T-cell (primary cell): ENCODE data around the gene TMEM82. TPM values are rescaled to one million over a fixed set of nuclear protein-coding genes. Genes with fewer than 3 reads are reported as not detected.

Source experiments
- ATAC-seq, 4 experiments: fragments of 200-7000 bp in 3 of 4; fragments of 150-1000 bp in 1 of 4; cut with Tn5 transposase; replicated peaks in 1 of 4; 1 replicate in 3 of 4; 2 replicates in 1 of 4; pipeline ENCODE4 v1.10.0; 2021; ENCODE audit warnings: moderate library complexity in 3 of 4, mild to moderate bottlenecking in 2 of 4, moderate number of reproducible peaks in 1 of 4
- CTCF ChIA-PET, 2 donors: fragments of 300-600 bp; sonication (Branson Sonifier 250); formaldehyde crosslinking; loops; one replicate each; lab custom pipeline; 2022; ENCODE audit warnings: antibody characterized with exemption in 2 of 2; lab: Charles Lee
- POLR2A ChIA-PET, 2 donors: fragments of 300-600 bp; sonication (Branson Sonifier 250); formaldehyde crosslinking; loops; one replicate each; lab custom pipeline; 2022; ENCODE audit warnings: antibody characterized with exemption in 2 of 2; lab: Charles Lee
- DNase-seq, 35 experiments: peaks; one replicate each; pipeline versions ENCODE4 v3.0.0 to v3.0.0-alpha.2; 2013 to 2023
- H3K27ac ChIP-seq: one replicate; pipeline ENCODE4 v1.5.1; 2013; ENCODE audit warnings: low read length
- H3K27me3 ChIP-seq, 2 experiments: replicated peaks in 1 of 2; 1 replicate in 1 of 2; 2 replicates in 1 of 2; pipeline versions ENCODE4 v1.6.1 to v1.7.0; 2013; ENCODE audit warnings: low read length in 1 of 2, mixed read lengths in 1 of 2; ENCODE audit not compliant: control insufficient read depth in 2 of 2, insufficient read depth in 2 of 2; ENCODE audit errors: extremely low read depth in 1 of 2
- H3K36me3 ChIP-seq, 2 donors: 1 replicate in 1 of 2; 2 replicates in 1 of 2; pipeline versions ENCODE4 v1.6.1 to v1.7.0; 2013; ENCODE audit warnings: low read length in 1 of 2; ENCODE audit not compliant: control insufficient read depth in 2 of 2, insufficient read depth in 1 of 2; ENCODE audit errors: extremely low read depth in 1 of 2
- H3K4me1 ChIP-seq, 2 experiments: 1 replicate in 1 of 2; 2 replicates in 1 of 2; pipeline versions ENCODE4 v1.6.1 to v1.7.0; 2013; ENCODE audit warnings: low read length in 2 of 2, mixed read lengths in 1 of 2; ENCODE audit not compliant: insufficient read depth in 2 of 2, control insufficient read depth in 1 of 2; ENCODE audit errors: extremely low read depth in 1 of 2
- H3K4me3 ChIP-seq, 2 donors: 1 replicate in 1 of 2; 2 replicates in 1 of 2; pipeline versions ENCODE4 v1.5.1 to v1.7.0; 2013; ENCODE audit warnings: mild to moderate bottlenecking in 2 of 2, low read length in 1 of 2, moderate library complexity in 1 of 2; ENCODE audit not compliant: control insufficient read depth in 1 of 2; ENCODE audit errors: extremely low read depth in 1 of 2
- H3K9me3 ChIP-seq: 2 replicates; pipeline ENCODE4 v1.7.0; 2013
- H3K27ac Mint-ChIP-seq, 2 donors: one replicate each; pipeline ENCODE4 v1.8.0; 2020 to 2021; ENCODE audit warnings: mild to moderate bottlenecking in 2 of 2, mixed read lengths in 2 of 2
- H3K27me3 Mint-ChIP-seq, 2 donors: one replicate each; pipeline ENCODE4 v1.8.0; 2021 to 2022; ENCODE audit warnings: mixed read lengths in 2 of 2
- H3K36me3 Mint-ChIP-seq: one replicate; pipeline ENCODE4 v1.8.0; 2021; ENCODE audit warnings: mixed read lengths
- H3K4me1 Mint-ChIP-seq, 3 donors: one replicate each; pipeline ENCODE4 v1.8.0; 2020 to 2022; ENCODE audit warnings: mixed read lengths in 3 of 3, mild to moderate bottlenecking in 1 of 3
- H3K4me3 Mint-ChIP-seq, 3 donors: one replicate each; pipeline ENCODE4 v1.8.0; 2020 to 2022; ENCODE audit warnings: mild to moderate bottlenecking in 3 of 3, mixed read lengths in 3 of 3, moderate library complexity in 3 of 3
- H3K9me3 Mint-ChIP-seq, 3 donors: one replicate each; pipeline ENCODE4 v1.8.0; 2020 to 2022; ENCODE audit warnings: mixed read lengths in 3 of 3
- WGBS: methylation state at CpG from one replicate; pipeline ENCODE4 v1.1.5; 2013; ENCODE audit warnings: missing lambda C conversion rate; ENCODE audit not compliant: insufficient coverage; 5-methylcytosine and 5-hydroxymethylcytosine counted together
- total RNA-seq, 35 experiments: library from RNA in 6 of 35; stranded (reverse) in 6 of 35; fragments of 120-200 nt in 1 of 35; gene quantifications; one replicate each; pipeline versions ENCODE4 v1.2.1 to v1.2.4 and lab custom pipeline; 2013 to 2026

TMEM82 gene
- total RNA-seq, 5 donors from 2014 or later (not counting 1 experiment from before 2014, with no cell fraction given): not detected

GRCh38 chr1:15744122-15744679 lies 1.9 kb downstream of the TMEM82 start:
- Mint-ChIP-seq H3K9me3 (no peaks in the 10 kb centered on the region), H3K4me1 (peaks cover 5 to 7% (median 6%) of the 10 kb centered on the region in 3 donors), H3K4me3 (no peak overlapping the region), H3K27me3 (no peaks in the 10 kb centered on the region), H3K36me3 (no peaks in the 10 kb centered on the region), H3K27ac (no peak overlapping the region)
- H3K27me3 ChIP-seq: peaks cover 0 to 22% of the 10 kb centered on the region in 2 experiments
- H3K4me3 ChIP-seq: no peak overlapping the region
- WGBS: 85% methylated on average over 30 of the region's 30 CpGs
- no peak overlapping the region for H3K27ac ChIP-seq
- ChIA-PET POLR2A (no interaction called here), CTCF (no interaction called here)
- no peaks in the 10 kb centered on the region for H3K9me3 ChIP-seq
- ATAC-seq (no peak), DNase-seq (no peak)
- H3K36me3 ChIP-seq: no peaks in the 10 kb centered on the region
- H3K4me1 ChIP-seq: peaks cover 0 to 6% of the 10 kb centered on the region in 2 experiments

GRCh38 chr1:15747378-15747777 lies 5.1 kb downstream of the TMEM82 start:
- H3K27ac ChIP-seq: no peak overlapping the region
- H3K4me3 ChIP-seq: no peak overlapping the region
- Mint-ChIP-seq H3K9me3 (no peaks in the 10 kb centered on the region), H3K27ac (no peak overlapping the region), H3K36me3 (no peaks in the 10 kb centered on the region), H3K4me1 (no peaks in the 10 kb centered on the region), H3K4me3 (no peak overlapping the region), H3K27me3 (peaks cover 5 to 8% of the 10 kb centered on the region in 2 donors)
- H3K4me1 ChIP-seq: no peaks in the 10 kb centered on the region
- H3K27me3 ChIP-seq: peaks cover 0 to 30% of the 10 kb centered on the region in 2 experiments
- CTCF ChIA-PET: no interaction called here
- H3K36me3 ChIP-seq: no peaks in the 10 kb centered on the region
- POLR2A ChIA-PET: no interaction called here
- DNase-seq: no peak
- H3K9me3 ChIP-seq: no peaks in the 10 kb centered on the region
- ATAC-seq: no peak
- WGBS: 75% methylated on average over 2 of the region's 8 CpGs

- Mint-ChIP-seq H3K27me3 (peaks cover 5 to 10% of the 10 kb centered on the region in 2 donors), H3K36me3 (no peaks in the 10 kb centered on the region), H3K4me1 (no peaks in the 10 kb centered on the region), H3K4me3 (no peak overlapping the region), H3K9me3 (no peaks in the 10 kb centered on the region), H3K27ac (no peak overlapping the region)
- POLR2A ChIA-PET: no interaction called here
- H3K27ac ChIP-seq: no peak overlapping the region
- DNase-seq: no peak
- H3K4me3 ChIP-seq: no peak overlapping the region
- CTCF ChIA-PET: no interaction called here
- no peak for ATAC-seq
- no peaks in the 10 kb centered on the region for H3K4me1 ChIP-seq
- no peaks in the 10 kb centered on the region for H3K9me3 ChIP-seq
- no peaks in the 10 kb centered on the region for H3K36me3 ChIP-seq
- peaks cover 0 to 27% of the 10 kb centered on the region in 2 experiments for H3K27me3 ChIP-seq
- WGBS: 67% methylated on average over 3 of the region's 5 CpGs
Measured at GRCh38 chr1:15748264-15748663, 6.0 kb downstream of the TMEM82 start.

- H3K4me3 Mint-ChIP-seq: no peak overlapping the region
- CTCF ChIA-PET: no interaction called here
- POLR2A ChIA-PET: no interaction called here
Measured at GRCh38 chr1:15748690-15749398, 6.5 kb downstream of the TMEM82 start.

GRCh38 chr1:15749399-15750291 lies 7.3 kb downstream of the TMEM82 start:
- ChIA-PET CTCF (no interaction called here), POLR2A (no interaction called here)
- 79% methylated on average over 14 of the region's 19 CpGs for WGBS
- Mint-ChIP-seq H3K36me3 (no peaks in the 10 kb centered on the region), H3K27me3 (peaks cover 5 to 13% of the 10 kb centered on the region in 2 donors), H3K4me1 (no peaks in the 10 kb centered on the region), H3K9me3 (no peaks in the 10 kb centered on the region), H3K4me3 (no peak overlapping the region), H3K27ac (no peak overlapping the region)
- no peak for ATAC-seq
- no peak overlapping the region for H3K27ac ChIP-seq
- no peaks in the 10 kb centered on the region for H3K9me3 ChIP-seq
- no peak overlapping the region for H3K4me3 ChIP-seq
- H3K36me3 ChIP-seq: no peaks in the 10 kb centered on the region
- no peak for DNase-seq
- H3K4me1 ChIP-seq: no peaks in the 10 kb centered on the region
- H3K27me3 ChIP-seq: peaks cover 0 to 32% of the 10 kb centered on the region in 2 experiments

More at GRCh38 chr1:15748690-15749398, 6.5 kb downstream of the TMEM82 start:
- Mint-ChIP-seq H3K4me1 (no peaks in the 10 kb centered on the region), H3K27ac (no peak overlapping the region), H3K36me3 (no peaks in the 10 kb centered on the region), H3K9me3 (no peaks in the 10 kb centered on the region), H3K27me3 (peaks cover 5 to 13% of the 10 kb centered on the region in 2 donors)
- Histone ChIP-seq H3K27ac (no peak overlapping the region), H3K9me3 (no peaks in the 10 kb centered on the region), H3K4me3 (no peak overlapping the region), H3K36me3 (no peaks in the 10 kb centered on the region), H3K27me3 (peaks cover 0 to 32% of the 10 kb centered on the region in 2 experiments), H3K4me1 (no peaks in the 10 kb centered on the region)
- WGBS: 85% methylated on average over 10 of the region's 10 CpGs
- ATAC-seq (no peak), DNase-seq (no peak)

DNA sequence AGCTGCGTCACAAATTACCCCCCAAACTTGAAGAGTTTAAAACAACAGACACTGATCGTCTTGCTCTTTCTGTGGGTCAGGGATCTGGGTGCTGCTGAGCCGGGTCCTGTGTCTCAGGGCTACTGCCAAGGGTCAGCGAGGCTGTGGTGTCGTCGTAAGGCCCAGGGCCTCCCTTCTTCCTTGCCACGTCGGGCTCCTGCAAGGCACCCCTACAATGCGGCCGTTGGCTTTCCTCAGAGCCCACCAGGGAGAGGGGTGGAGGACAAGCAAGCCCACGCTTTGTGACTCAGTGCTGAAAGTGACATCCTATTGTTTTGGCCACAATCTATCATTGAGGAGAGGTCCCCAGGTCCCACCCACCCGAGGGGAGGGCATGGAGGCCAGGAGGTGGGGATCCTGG lies 8.6 kb downstream of the TMEM82 start:
- ATAC-seq: no peak
- 81% methylated on average over 6 of the region's 12 CpGs for whole genome bisulfite sequencing
- CTCF ChIA-PET: no interaction called here

More for the DNA sequence above, 8.6 kb downstream of the TMEM82 start:
- Mint-ChIP-seq H3K36me3 (no peaks in the 10 kb centered on the region), H3K4me1 (peaks cover 0 to 3% (median 2%) of the 10 kb centered on the region in 3 donors), H3K9me3 (no peaks in the 10 kb centered on the region), H3K4me3 (no peak overlapping the region), H3K27ac (no peak overlapping the region), H3K27me3 (peaks cover 9 to 20% of the 10 kb centered on the region in 2 donors)
- H3K4me3 ChIP-seq: no peak overlapping the region
- POLR2A ChIA-PET: no interaction called here
- peaks cover 0 to 3% of the 10 kb centered on the region in 2 experiments for H3K4me1 ChIP-seq
- no peaks in the 10 kb centered on the region for H3K36me3 ChIP-seq
- no peaks in the 10 kb centered on the region for H3K9me3 ChIP-seq
- peaks cover 2 to 34% of the 10 kb centered on the region in 2 experiments for H3K27me3 ChIP-seq
- no peak overlapping the region for H3K27ac ChIP-seq
- no peak for DNase-seq
